ENCODE results near the gene MARS1.
"Not testable (repeated sequence)": the region's sequence is repeated elsewhere in the genome, so short reads cannot be mapped to it uniquely, and the experiment has no call there.

The MARS1 gene

GRCh38 chr12:57553343-57554202 lies 65.7 kb downstream of the MARS1 start:
- DNase-seq, result no peak

DNA sequence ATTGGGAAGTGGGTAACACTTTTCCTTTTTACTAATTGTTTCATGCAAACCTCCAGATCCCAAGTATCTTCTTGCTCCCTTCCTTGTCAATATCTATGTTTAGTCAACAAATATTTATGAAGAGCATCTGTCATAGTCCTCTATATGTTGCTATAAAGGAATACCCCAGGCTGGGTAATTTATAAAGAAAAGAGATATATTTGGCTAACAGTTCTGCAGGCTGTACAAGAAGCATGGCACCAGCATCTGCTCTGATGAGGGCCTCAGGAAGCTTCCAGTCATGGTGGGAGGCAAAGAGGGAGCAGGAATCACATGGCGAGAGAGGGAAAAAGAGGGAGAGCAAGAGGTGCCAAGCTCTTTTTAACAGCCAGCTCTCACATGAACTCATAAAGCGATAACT lies 66.6 kb downstream of the MARS1 start:
- DNase-seq, result no peak

- no peak for DNase-seq
These were observed 67.0 kb downstream of the MARS1 start for GRCh38 chr12:57554897-57555296.

GRCh38 chr12:57558864-57559263 lies 71.0 kb downstream of the MARS1 start:
- DNase-seq, result no peak

GRCh38 chr12:57560516-57560915 lies 72.6 kb downstream of the MARS1 start:
- DNase-seq, result no peak

DNA sequence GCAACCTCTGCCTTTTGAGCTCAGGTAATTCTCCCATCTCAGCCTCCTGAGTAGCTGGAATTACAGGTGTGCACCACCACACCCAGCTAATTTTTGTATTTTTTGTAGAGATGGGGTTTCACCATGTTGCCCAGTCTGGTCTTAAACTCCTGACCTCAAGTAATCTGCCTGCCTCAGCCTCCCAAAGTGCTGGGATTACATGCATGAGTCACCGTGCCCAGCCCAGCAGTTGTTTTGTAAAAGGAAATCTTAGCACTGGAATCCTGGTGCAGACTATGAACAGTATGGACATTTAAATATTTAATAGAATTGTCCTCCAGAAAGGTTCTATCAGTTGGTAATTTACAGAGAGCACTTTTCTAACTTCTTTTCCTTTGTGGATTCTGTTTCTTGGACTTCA lies 73.2 kb downstream of the MARS1 start:
- DNase-seq, result not testable (repeated sequence)

DNA sequence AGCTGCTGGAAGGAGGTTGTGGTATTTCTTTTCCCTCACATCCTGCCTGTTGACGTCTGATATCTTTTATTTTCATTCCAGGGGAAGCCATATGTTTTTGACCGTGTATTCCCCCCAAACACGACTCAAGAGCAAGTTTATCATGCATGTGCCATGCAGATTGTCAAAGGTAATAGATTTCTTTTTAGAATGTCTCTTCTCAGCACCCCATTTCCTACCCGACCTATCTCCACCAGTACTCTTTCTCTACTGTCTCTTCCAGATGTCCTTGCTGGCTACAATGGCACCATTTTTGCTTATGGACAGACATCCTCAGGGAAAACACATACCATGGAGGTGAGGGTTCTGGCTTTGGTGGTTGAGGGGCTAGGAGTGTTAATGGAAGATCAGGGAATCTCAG lies 75.5 kb downstream of the MARS1 start:
- DNase-seq, result no peak

- DNase-seq, result no peak
These were observed 76.4 kb downstream of the MARS1 start for GRCh38 chr12:57564178-57564740.
